CD4-positive, alpha-beta T cell treated with Interleukin-4 for 4 hours (primary cell): ENCODE results near the gene DUSP10.

ENCODE experiments used
- DNase-seq: peaks from one replicate; pipeline ENCODE4 v3.0.0-alpha.2; 2020

Gene DUSP10

DNA sequence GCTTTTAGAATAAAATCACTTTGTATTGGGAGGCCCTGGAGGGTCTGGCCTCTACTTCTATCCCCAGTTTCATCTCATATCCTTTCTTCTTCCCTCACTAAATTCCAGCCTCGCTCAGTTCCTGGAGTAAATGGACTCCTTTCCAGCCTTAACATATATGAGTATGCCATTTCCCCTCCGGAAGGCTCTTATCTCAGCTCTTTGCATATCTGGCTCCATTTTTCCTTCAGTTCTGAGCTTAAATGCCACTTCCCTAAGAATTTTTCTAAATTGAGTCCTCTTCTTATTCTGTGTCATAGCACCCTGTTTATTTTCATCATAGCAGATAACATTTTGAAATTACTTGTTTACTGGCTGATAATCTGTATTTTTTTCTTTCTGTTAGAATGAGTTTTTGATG lies 20.2 kb upstream of the DUSP10 start:
- no peak for DNase-seq

DNA sequence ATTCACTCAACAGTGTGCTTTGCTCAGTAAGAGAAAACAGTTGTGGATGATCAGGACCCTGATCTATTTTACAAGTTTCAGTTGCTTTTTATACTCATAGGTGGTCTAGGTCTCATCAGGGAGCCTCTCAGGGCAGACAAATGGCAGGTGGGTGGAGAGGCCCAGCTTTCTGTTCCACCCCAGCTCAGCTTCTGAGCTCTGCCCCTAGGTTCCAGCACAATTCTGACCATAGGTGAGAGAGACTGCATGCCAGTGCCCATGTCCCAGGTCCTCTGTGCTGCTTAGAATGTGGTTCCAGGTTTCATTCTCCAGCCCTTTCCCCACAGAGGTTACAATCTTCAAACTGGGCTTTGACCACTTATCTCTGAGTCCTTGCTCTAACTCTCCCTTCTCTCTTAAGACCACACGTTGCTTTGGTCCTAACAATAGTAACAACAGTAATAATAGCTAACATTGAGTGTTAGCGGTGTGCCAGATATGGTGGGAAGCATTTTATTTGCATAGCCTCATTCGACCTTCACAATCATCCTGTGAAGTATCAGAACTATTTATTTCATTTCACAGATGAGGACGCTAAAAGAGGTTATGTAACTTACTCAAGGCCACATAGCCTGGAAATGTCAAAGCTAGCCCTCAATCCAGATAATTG lies 19.6 kb upstream of the DUSP10 start:
- DNase-seq = no peak

DNA sequence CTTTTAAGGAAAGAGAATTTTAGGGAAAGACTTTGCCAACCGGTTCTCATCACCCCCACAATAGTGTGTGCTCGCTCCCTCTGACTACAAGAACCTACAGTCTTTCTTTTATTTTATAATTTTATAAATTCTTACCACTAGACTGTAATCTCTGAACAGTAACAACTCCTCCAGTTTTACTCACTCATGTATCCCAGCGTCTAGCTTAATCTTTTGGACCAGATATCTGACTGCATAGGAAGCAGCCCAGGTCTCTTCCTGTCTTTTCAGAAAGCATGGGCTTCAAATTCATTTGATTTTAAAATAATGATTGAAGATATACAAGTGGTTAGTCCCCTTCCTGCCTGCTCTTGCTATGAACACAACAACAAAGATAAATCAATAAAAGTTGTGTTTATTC lies 19.0 kb upstream of the DUSP10 start:
- DNase-seq = no peak

DNA sequence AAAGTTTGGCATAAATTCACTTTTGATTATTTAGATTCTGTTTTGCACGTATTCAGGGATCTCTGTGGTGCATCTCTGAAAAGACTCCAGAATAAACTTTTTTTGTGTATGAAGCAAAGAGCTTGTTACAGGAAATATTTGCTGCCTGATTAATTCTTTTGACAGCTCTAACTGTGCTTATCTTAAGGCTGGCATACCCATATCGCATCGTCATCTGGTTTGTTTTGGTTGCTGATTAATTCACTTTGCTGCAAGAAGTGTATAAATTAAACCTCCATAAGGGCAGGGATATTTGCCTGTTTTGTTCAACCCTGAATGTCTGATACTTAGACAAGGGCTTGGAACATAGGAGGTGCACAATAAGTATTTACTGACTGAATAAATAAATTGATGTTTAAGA lies 17.5 kb upstream of the DUSP10 start:
- DNase-seq = no peak

DNA sequence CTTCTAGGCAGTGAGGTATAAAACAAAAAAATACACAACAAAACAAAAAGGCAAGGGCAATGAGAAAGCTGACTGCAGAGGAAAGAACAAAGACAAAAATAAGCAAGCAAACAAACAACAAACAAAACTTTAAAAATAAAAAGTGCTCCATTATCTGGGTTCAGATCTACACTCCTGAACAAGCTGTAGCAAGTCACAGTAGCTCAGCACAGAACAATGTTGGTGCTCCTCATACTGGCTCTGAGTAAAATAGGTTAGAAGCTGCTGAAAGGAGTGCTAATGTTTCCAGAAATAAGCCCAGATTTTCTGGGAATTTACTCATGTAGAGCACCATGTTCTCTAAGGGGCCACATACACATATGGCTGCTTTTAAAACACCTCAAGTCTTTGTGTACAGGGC lies 16.6 kb upstream of the DUSP10 start:
- no peak for DNase-seq

DNA sequence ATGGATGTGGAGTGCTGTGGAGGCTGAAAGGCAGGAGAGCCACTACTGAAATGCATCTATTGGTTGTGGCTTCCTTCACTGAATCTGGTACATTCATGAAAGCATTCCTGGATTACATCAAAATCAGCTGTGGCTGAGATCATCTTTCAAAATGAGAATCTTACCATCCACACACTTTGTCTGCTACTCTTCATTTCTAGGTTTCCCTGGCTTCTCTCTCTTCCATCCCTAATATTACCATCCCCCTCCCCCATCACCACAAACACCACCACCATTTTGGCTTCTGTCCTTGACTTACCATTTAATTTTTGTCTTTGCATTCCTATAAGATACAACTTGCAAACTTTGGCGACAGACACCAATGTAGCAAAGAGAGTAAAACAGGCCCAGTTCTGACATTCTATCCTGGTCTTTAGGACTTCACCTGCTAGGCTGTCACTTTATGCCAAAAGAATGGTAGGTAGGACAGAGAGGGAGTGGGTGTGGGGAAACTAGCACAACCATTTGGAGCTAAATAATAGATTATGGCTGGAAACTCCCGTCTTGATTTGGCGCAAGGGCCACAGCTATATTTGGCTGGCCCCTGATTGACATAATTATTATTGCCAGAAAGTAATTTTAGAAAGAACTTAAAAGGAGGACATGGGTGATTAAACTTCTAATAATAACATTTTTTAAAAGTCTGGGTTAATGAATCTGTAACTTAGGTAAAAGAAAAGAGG lies 15.1 kb upstream of the DUSP10 start:
- DNase-seq = no peak

DNA sequence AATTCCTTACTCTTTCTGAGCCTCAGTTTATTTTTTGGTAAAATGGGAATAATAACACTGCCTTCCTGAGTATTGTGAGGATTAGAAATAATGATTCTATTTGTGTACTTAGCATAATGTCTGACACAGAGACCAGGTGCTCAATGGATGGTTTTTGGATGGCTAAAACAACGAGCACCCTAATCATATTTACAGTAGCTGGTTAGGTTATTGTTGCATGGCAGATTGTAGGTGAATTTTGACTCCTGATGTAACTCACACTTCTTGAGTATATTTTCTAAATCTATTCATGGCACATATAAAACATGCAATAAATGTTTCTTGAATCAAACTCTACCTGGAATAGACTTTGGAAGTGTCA lies 11.9 kb upstream of the DUSP10 start:
- DNase-seq = no peak

DNA sequence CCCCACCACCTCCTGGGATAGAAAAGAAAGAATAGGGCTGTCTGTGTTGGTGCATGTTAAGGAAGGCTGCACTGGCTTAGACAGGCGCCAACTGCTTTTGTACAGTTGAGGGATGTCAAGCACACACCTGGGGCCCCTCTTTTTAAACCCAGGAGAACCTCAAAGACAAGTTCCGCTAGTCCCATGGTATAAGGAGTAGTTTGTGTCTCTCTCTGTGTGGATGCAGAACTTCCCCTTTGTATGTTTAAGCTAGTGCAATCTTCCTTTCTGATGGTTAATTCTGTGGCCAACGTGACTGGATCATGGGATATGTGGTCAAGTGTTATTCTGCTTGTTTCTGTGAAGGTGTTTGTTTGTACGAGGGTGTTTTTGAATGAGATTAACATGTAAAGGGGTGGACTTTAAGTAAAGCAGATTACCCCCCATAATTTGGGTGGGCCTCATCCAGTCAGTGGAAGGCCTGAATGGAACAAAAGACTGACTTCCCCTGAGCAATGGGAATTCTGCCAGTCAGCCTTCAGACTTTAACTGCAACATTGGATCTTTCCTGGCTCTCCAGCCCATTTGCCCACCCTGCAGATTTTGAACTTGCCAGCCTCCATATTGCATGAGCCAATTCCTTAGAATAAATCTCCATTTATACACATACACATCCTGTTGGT lies 9.5 kb upstream of the DUSP10 start:
- no peak for DNase-seq

DNA sequence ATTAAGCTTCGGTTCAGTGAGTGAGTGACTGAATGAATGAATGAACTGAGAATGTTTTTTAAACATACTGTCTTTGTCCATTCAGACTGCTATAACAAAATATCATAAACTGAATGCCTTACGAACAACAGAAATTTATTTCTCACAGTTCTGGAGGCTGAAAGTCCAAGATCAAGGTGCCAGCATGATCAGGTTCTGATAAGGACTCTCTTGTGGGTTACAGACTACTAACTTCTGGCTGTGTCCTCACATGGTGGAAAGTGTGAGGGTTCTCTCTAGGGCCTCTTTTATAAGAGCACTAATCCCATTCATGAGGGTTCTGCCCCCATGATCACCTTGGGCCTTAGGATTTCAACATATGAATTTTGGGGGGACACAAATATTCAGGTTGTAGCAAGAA lies 7.1 kb upstream of the DUSP10 start:
- DNase-seq = no peak

DNA sequence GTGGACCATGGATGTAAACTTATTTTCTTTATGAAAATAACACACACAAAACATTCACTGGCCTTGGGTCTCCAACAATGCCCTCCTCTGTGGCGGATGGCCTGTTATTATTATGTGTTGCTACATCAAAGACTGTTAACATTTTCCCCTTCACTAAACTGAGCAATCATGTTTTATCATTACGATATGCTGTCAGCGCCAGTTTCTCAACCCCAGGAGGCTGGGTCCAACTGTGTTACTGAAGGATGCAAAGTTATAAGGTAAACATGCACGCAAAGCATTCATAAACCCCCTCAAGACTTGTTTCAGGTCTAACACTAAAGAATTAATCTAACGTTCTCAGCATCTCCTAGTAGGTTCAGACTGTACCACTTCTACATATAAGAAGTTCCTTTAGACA lies 6.0 kb upstream of the DUSP10 start:
- DNase-seq = no peak

DNA sequence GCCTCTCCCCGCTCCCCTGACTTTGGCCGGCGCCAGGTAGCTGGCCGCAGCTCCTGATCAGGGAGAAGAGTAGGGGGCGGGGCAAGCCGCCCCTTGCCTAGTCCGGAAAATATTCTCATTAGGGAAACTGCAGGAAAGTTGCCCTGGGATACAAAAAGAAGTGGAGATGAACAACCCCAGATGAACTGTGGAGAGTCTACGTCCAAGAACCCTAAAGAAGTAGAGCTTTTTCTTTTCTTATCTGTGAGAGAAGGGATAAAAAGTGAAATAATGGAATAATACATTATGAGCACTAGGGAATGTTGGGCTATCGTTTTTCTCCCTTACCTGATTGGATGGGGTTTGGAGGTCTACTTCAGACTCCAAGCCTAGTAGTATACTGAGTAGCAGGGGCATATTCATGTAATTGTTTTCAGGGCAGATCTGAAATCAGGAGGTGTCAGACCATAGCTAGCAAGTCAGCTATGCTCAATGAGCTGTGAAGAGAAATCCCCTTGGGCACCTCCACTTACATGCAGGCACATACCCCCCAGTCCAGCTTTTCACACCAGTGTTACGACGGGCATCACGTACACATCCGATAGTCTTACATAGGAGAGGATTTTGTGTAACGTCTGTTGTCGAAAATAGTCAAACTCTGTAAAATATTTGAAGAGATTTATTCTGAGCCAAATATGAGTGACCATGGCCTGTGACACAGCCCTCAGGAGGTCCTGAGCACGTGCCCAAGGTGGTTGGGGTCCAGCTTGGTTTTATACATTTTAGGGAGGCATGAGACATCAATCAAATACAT lies 1.7 kb upstream of the DUSP10 start:
- no peak for DNase-seq

DNA sequence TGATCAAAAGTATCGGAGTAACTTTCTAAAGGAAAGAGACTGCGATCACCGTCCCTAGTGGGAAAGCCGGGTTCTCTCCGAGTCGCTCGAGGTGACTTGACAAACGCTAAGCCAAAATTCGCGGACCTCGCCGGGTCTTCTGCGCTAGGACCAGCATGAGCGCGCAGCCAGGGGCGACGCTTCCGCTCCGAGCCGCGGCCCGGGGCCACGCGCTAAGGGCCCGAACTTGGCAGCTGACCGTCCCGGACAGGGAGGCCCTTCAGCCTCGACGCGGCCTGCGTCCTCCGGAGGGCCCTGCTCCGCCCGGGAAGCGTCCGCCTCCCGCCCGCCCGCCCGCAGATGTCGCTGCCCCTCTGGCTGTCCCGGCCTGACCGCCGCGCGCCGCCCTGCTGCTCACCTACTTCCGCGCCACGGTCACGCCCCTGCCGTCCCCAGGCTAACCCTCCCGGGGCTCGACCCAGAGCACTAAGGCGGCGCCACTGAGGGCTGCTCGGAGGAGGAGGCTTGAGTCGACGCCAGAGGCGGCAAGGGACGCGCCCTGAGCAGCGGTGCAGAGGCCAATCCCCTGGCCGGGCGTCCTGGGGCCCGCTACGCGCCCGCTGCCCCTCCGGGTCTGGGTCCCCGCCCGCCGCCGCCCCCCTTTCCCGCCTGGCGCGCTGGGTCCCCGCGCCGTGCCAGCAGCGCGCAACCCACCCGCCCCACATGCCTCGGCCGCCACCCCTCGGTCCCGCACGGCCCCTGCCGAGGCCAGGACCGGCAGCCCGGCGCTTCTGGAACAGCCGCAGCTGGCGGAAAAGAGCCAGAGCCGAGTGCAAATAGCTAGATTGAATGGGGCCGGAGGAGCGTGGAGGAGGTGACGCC lies 896 bp upstream of the DUSP10 start:
- peak; percentile 82 for DNase-seq

DNA sequence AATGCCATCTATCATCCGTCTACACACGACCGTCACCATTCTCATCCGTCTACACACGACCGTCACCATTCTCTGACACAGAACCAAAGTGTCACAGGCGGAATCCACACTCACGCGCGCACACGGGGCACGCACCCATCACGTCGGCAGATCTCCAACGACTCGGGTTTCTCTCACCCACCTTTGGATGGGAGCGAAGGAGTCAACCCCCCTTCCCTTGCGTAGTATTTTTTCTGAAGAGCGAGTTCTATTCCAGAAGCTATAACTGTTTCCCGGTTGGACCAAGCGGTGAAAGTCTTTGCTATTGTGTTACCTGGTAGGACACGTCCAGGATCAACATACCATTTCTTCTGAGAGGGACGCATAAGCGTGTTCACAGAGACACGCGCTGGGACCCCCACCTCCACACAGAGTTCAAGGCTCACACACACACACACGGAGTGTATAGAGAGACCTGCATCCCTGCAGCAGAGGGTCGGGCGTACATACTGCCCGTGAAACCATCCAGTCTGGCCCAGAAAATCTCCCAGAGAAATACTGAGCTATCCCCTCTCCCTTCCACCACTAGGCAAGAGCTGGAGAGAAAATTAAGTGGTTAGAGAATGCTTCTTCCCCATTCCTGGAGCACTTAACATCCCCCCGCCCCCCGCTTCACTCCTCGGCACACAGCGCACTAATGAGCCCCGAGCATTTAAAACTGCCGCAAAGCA lies 741 bp downstream of the DUSP10 start:
- peak; percentile 41 for DNase-seq

DNA sequence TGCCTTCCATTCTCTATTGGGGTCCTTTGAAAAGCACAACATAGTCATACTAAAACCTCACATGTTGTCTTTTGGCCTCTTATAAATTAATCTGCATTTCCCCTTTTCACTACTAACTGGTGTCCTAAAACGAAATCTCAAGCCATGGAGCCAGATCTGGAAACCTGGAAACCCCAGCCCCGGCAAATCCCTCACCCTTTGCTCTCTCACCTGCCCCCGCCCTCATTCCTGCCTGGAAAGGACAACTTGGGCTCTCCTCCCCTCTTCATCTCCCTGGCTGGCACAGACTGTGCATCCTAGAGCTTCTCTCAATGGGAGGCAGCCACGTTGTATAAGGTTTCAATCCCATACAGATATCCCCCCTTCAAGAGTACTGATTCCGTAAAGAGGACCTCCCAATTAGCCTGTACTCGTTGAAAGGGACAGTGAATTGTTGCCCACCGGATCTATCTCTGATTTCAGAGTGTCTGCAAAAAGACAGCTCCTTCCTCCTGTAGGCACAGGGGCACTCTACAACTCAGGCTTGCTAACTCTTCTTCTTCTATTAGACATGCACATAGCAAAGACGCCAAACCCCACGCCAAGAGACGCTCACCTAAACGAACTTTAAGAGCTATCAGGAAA lies 1.4 kb downstream of the DUSP10 start:
- DNase-seq = no peak

DNA sequence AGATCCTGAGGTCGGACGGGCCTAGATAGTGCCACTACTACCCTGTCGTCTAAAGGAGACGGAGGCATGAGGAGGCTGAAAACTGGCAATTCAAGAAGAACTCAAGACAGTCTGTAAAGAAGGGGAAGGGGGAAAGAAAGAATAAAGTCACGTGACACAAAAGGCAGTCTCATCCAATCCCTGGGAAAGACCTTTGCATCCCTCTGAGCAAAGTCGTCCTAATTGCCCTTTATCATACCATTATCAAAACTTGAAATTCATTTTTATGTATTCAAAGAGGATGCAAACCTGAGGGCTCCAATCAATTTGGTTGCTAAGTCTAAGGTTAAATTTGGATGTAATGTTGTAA lies 2.2 kb downstream of the DUSP10 start:
- no peak for DNase-seq

DNA sequence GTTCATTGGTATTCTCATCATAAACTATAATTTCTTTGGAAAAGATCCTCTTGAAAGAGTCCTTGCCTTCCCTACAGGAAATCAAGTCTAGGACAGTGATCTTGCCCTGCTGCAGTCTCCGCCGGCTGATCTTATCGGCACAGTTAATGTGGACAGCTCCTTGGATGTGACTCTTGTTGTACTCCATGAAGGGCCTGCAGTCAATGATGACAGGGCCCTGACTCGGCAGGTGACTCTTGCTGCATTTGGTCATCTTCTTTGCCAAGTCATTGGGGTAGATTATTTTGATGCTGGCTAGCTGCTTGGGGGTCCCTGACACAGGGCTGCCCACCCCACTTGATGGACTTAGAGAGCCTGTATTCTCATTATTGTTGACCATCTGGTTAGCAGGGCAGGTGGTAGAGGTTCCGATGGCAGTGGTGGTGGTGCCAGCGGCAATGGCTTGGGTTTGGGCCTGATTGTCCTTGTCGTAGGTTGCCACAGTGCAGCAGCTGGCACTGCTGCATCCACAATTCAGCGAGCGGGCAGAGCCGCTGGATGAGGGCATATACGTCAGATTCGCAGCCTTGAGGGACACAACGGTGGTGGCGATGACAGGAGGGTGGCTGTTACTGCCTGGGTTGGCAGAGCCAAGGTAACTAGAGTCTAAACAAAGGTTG lies 2.7 kb downstream of the DUSP10 start:
- DNase-seq = no peak

DNA sequence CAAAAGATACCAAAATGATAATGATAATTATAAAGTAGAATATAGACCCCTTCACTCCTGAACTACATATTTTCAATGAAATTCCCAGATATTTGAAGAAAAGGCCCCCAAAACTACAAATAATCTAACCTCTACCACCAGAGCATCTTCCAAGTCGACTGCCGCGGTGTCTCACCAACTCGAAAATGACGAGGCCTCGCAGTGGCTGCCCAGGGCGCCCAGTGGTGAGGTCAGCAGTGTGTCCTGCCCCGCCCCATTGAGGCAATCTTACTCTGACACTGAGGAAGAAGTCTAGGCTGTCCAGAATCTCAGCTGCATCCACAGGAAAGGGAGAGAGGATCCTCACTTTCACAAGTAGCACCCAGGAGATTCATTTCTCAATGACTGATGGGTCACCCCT lies 5.2 kb downstream of the DUSP10 start:
- DNase-seq = no peak

DNA sequence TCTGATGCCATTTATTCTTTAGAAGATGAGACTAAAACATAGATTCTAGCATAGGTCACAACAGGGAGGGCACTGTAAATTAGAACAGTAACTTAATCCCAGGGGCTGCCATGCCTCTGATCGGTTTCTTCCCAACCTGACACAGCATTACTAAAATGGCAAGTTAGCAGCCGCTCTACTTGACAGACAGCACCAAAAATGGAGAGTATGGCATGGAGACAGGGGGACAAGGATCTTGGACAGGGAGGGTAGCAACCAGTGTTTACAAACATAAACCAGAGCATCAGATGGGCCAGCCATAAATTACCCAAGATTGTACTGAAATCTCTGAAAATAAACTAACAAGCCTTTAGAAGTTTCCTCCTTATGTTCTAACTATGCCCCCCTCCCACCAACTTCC lies 5.9 kb downstream of the DUSP10 start:
- DNase-seq = no peak

DNA sequence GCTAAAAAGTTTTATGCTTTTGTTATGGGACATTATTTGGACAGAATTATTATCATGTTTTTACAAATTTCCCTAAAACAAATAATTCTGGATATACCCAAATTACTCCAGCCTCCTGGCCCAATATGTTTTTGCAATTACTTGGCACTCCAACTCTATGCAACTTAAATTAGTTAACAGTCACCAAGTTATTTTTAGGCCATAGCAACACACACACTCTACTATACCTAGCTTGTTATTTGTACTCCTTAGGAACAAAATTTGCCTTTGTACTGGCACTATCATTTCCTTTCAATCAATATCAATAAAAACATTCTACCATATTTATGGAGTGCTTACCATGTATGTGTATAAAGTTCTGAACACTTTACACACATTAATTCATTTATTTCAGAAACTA lies 7.7 kb downstream of the DUSP10 start:
- DNase-seq = no peak

DNA sequence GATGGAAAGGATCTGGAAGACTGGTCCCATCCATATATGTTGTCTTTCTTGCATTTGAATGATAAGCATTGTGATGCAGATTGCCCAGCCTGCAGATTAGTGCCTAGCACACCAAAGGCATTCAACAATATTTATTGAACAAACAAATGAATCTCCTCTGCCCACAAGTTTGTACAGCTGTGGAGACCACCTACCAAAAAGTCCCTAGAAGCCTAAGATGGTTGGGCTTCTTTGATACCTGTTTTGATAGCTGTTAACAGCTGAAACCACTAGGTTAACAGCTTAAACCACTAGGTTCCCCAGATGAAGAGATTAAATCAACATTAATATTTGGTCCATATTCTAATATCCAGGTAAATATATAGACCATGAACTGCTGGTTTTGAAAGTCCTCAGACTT lies 9.8 kb downstream of the DUSP10 start:
- DNase-seq = no peak

DNA sequence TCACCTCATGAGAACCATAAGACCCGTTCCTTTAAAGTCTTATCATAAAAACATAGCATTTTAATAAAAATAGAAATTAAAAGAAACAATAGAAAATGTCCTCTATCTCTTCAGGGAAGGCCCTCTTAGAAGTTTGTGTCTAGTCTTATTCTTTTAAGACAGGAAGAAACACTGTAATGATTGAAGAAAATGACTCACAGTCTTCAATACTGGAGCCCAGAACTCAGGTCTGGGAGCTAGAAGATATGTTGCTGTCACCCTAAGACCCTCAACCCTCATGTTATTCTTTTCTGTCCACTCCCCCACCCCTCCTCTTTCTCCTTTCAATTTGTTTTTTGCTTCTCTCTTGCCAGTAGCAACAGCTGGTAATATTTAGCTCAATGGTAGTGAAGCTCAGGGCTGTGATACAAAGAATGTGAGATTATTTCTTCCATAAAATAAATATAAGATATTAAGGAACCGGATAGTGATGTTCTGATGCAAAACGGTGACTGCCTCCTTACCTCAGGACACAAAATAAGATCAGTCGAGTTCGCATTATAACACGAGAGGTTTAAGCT lies 12.0 kb downstream of the DUSP10 start:
- no peak for DNase-seq
